Adrenal gland (tissue), 12 donors: ENCODE results near the gene SERINC2. TPM values are rescaled to one million over a fixed set of nuclear protein-coding genes. Genes with fewer than 3 reads are reported as not detected.

Experiments
- DNase-seq, 7 donors: peaks; one replicate each; pipeline ENCODE4 v3.0.0-alpha.2; 2019 to 2020
- H3K27ac ChIP-seq, 5 donors: fragments of 200-600 bp; sonication (generic) in 4 of 5; 1 replicate in 3 of 5; 2 replicates in 2 of 5; pipeline versions ENCODE4 v1.5.1 to v1.8.0; 2016 to 2020; ENCODE audit warnings: mild to moderate bottlenecking in 1 of 5
- H3K27me3 ChIP-seq: fragments of 200-600 bp; 2 replicates; pipeline ENCODE4 v1.8.0; 2021
- H3K36me3 ChIP-seq, 2 donors: fragments of 200-600 bp; replicated peaks in 1 of 2; 1 replicate in 1 of 2; 2 replicates in 1 of 2; pipeline versions ENCODE4 v1.5.1 to v1.8.0; 2018 to 2022
- H3K4me1 ChIP-seq, 2 donors: fragments of 200-600 bp; replicated peaks in 1 of 2; 1 replicate in 1 of 2; 2 replicates in 1 of 2; pipeline versions ENCODE4 v1.5.1 to v1.8.0; 2018 to 2021
- H3K4me3 ChIP-seq, 4 donors: fragments of 200-600 bp; sonication (generic) in 3 of 4; one replicate each; pipeline ENCODE4 v1.5.1; 2016 to 2018
- H3K9me3 ChIP-seq, 3 donors: fragments of 200-600 bp; sonication (generic) in 1 of 3; replicated peaks in 1 of 3; 1 replicate in 2 of 3; 2 replicates in 1 of 3; pipeline versions ENCODE4 v1.5.1 to v1.8.0; 2016 to 2021
- CTCF ChIP-seq, 6 experiments: fragments of 450-650 bp in 4 of 6; fragments of 200-600 bp in 2 of 6; sonication (generic) in 1 of 6; IDR thresholded peaks; 1 replicate in 5 of 6; 2 replicates in 1 of 6; pipeline versions ENCODE4 v1.5.1 to v1.8.0; 2016 to 2021; ENCODE audit warnings: antibody characterized with exemption in 6 of 6, mild to moderate bottlenecking in 2 of 6, moderate library complexity in 1 of 6
- POLR2A ChIP-seq, 2 donors: fragments of 450-650 bp; IDR thresholded peaks; one replicate each; pipeline ENCODE4 v1.6.1; 2017; ENCODE audit warnings: antibody characterized with exemption in 2 of 2, mild to moderate bottlenecking in 2 of 2, moderate library complexity in 1 of 2
- WGBS, 4 donors: extraction: QIAGEN DNeasy Blood & Tissue Kit in 2 of 4; methylation state at CpG; one replicate each; pipeline versions ENCODE4 v1.1.5 to v1.1.7; 2013 to 2017; 5-methylcytosine and 5-hydroxymethylcytosine counted together
- intact Hi-C, 2 donors: fragments of 100-400 bp; cut with DNase I; formaldehyde crosslinking; loops; one replicate each; pipeline versions ENCODE4 v1.14.1 to v1.15.0; 2022 to 2023
- polyA plus RNA-seq, 3 donors: library from polyadenylated mRNA; stranded (reverse); fragments of 200-250 nt in 2 of 3; fragments of 350-450 nt in 1 of 3; fragmentation: Illumina TruSeq in 1 of 3; extraction: RNeasy Lipid Tissue Mini Kit (QIAGEN cat#74804) in 1 of 3; gene quantifications; one replicate each; pipeline ENCODE4 v1.2.3, GENCODE V29; 2013 to 2014
- total RNA-seq, 9 donors: library from RNA; depleted of rRNA in 4 of 9; stranded (reverse); fragments of >200 nt in 4 of 9; fragments of 120-200 nt in 1 of 9; fragmentation: NEBNext Ultra II Directional in 1 of 9; extraction: Animal tissue kit (Norgen Biotek cat#: 25700) in 1 of 9; gene quantifications; one replicate each; pipeline versions ENCODE4 v1.1.0 to v1.2.4, GENCODE V29; 2013 to 2023
- donor health status: healthy with polysubstance abuse.
- donor health status: Bipolar disorder and iron deficiency.
- donor health status: DM: yes; HTN: yes; CAD: no.
- donor health status: DM: no; HTN: no; CAD: no.
- donor health status: DM: no; HTN: no; CAD: no.
- donor health status: DM: yes; HTN: yes; CAD: no.

The SERINC2 gene
- total and polyA plus RNA-seq, 12 donors, result 0.94 to 35.8 (median 19.2) TPM

- peaks cover 53 to 65% of the 10 kb centered on the region in 2 donors for H3K4me1 ChIP-seq
- no peak overlapping the region for H3K4me3 ChIP-seq
- WGBS, 4 donors, result 31 to 52% (median 39%) methylated on average over 3 of the region's 3 CpGs
- no peaks in the 10 kb centered on the region for H3K27me3 ChIP-seq
- H3K27ac ChIP-seq, result peak overlapping the region in 4 of 5 donors; percentile 23 to 82 (median 52)
- peak; percentile 67 to 88 (median 85) for DNase-seq
- intact Hi-C loops, result no loop called here
- no peaks in the 10 kb centered on the region for H3K36me3 ChIP-seq
- TF ChIP-seq POLR2A (IDR thresholded peaks at IDR 0.05) (peak in 1 of 2 donors; percentile 59), CTCF (IDR thresholded peaks at IDR 0.05) (no peak)
- no peaks in the 10 kb centered on the region for H3K9me3 ChIP-seq
Measured at GRCh38 chr1:31368611-31369107, 44.4 kb upstream of the SERINC2 start.

DNA sequence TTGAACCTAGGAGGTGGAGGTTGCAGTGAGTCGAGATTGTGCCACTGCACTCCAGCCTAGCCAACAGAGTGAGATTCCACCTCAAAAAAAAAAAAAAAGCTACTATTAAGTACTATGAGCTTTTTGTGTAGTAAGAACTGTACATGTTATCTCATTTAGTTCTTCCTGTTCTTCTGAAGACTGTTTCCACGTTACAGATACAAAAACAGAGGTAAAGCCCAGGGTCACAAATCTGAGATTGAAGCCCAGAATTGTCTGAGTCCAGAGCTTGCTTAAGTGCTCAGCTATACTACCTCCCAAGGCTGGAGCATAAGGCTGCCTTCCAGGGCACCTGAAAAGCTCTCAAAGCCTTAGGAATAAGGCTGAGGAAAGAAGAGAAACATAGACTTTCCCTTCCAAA is 43.0 kb upstream of the SERINC2 start:
- intact Hi-C loops, result no loop called here
- no peak for TF ChIP-seq CTCF (IDR thresholded peaks at IDR 0.05)
- TF ChIP-seq POLR2A (IDR thresholded peaks at IDR 0.05), result no peak
- Histone ChIP-seq H3K9me3 (no peaks in the 10 kb centered on the region), H3K4me3 (no peak overlapping the region), H3K4me1 (peaks cover 63 to 73% of the 10 kb centered on the region in 2 donors), H3K27me3 (no peaks in the 10 kb centered on the region), H3K27ac (peak overlapping the region in 2 of 5 donors; percentile 34 to 82), H3K36me3 (no peaks in the 10 kb centered on the region)
- WGBS, 4 donors, result 33 to 69% (median 52%) methylated on average over 2 of the region's 2 CpGs
- no peak for DNase-seq

GRCh38 chr1:31370565-31370964 is 42.4 kb upstream of the SERINC2 start:
- no peaks in the 10 kb centered on the region for H3K9me3 ChIP-seq
- no peaks in the 10 kb centered on the region for H3K27me3 ChIP-seq
- 94 to 97% (median 95%) methylated on average over 4 of the region's 4 CpGs for WGBS, 4 donors
- TF ChIP-seq POLR2A (IDR thresholded peaks at IDR 0.05), result no peak
- no peak for TF ChIP-seq CTCF (IDR thresholded peaks at IDR 0.05)
- no peaks in the 10 kb centered on the region for H3K36me3 ChIP-seq
- H3K4me1 ChIP-seq, result peaks cover 63 to 72% of the 10 kb centered on the region in 2 donors
- peak in 1 of 7 donors; percentile 38 for DNase-seq
- peak overlapping the region in 1 of 5 donors; percentile 34 for H3K27ac ChIP-seq
- H3K4me3 ChIP-seq, result no peak overlapping the region
- intact Hi-C loops, result no loop called here

- peak in 3 of 7 donors; percentile 34 to 57 (median 35) for DNase-seq
- WGBS, 4 donors, result 52 to 64% (median 59%) methylated on average over 10 of the region's 10 CpGs
- TF ChIP-seq POLR2A (IDR thresholded peaks at IDR 0.05) (no peak), CTCF (IDR thresholded peaks at IDR 0.05) (no peak)
- Histone ChIP-seq H3K27ac (peak overlapping the region in 3 of 5 donors; percentile 82 to 93 (median 91)), H3K4me1 (peaks cover 59 to 71% of the 10 kb centered on the region in 2 donors), H3K27me3 (no peaks in the 10 kb centered on the region), H3K4me3 (no peak overlapping the region), H3K9me3 (no peaks in the 10 kb centered on the region), H3K36me3 (no peaks in the 10 kb centered on the region)
- intact Hi-C loops, result no loop called here
Measured at GRCh38 chr1:31371121-31371959, 41.7 kb upstream of the SERINC2 start.
